Neutrophil (primary cell): ENCODE measurements around the gene HIGD1C.

ENCODE experiments used
- H3K27ac ChIP-seq: fragments of 200-600 bp; sonication (generic); 2 replicates; pipeline ENCODE4 v1.5.1; 2016; ENCODE audit warnings: mild to moderate bottlenecking, moderate library complexity
- H3K27me3 ChIP-seq: fragments of 200-600 bp; sonication (generic); 2 replicates; pipeline ENCODE4 v1.6.0; 2016; ENCODE audit warnings: mild to moderate bottlenecking
- H3K36me3 ChIP-seq: fragments of 200-600 bp; sonication (generic); 2 replicates; pipeline ENCODE4 v1.5.1; 2017
- H3K4me1 ChIP-seq, 2 experiments: fragments of 200-600 bp in 1 of 2; sonication (generic) in 1 of 2; 1 replicate in 1 of 2; 2 replicates in 1 of 2; pipeline versions ENCODE4 v1.5.1 to v1.6.1; 2013 to 2016; ENCODE audit warnings: low read depth in 1 of 2, low read length in 1 of 2, mild to moderate bottlenecking in 1 of 2, moderate library complexity in 1 of 2; ENCODE audit not compliant: control insufficient read depth in 1 of 2, insufficient read depth in 1 of 2
- H3K4me3 ChIP-seq, 2 experiments: fragments of 200-600 bp in 1 of 2; sonication (generic) in 1 of 2; 1 replicate in 1 of 2; 2 replicates in 1 of 2; pipeline ENCODE4 v1.5.1; 2013 to 2016; ENCODE audit warnings: low read depth in 1 of 2, low read length in 1 of 2, mild to moderate bottlenecking in 1 of 2, moderate library complexity in 1 of 2
- H3K9me3 ChIP-seq: fragments of 200-600 bp; sonication (generic); 2 replicates; pipeline ENCODE4 v1.5.1; 2016
- CTCF ChIP-seq: fragments of 200-600 bp; sonication (generic); IDR thresholded peaks from 2 replicates; pipeline ENCODE4 v1.5.1; 2016; ENCODE audit warnings: antibody characterized with exemption

Gene HIGD1C

GRCh38 chr12:50918584-50919316, 33.6 kb upstream of the HIGD1C start:
- H3K4me1 ChIP-seq: peaks cover 4 to 5% of the 10 kb centered on the region in 2 experiments
- H3K4me3 ChIP-seq: no peak overlapping the region
- H3K27me3 ChIP-seq: no peaks in the 10 kb centered on the region
- TF ChIP-seq CTCF: no peak
- no peak overlapping the region for H3K27ac ChIP-seq
- peaks cover 12% of the 10 kb centered on the region for H3K9me3 ChIP-seq
- H3K36me3 ChIP-seq: no peaks in the 10 kb centered on the region

- no peak for TF ChIP-seq CTCF
- H3K27me3 ChIP-seq: no peaks in the 10 kb centered on the region
- H3K4me1 ChIP-seq: peaks cover 42 to 43% of the 10 kb centered on the region in 2 experiments
- H3K9me3 ChIP-seq: no peaks in the 10 kb centered on the region
- H3K4me3 ChIP-seq: no peak overlapping the region
- H3K36me3 ChIP-seq: no peaks in the 10 kb centered on the region
- no peak overlapping the region for H3K27ac ChIP-seq
These were observed 29.5 kb upstream of the HIGD1C start for GRCh38 chr12:50922820-50923219.

- peak overlapping the region; percentile 67 for H3K27ac ChIP-seq
These were observed 28.8 kb upstream of the HIGD1C start for GRCh38 chr12:50923361-50924130.

GRCh38 chr12:50924131-50924438, 28.3 kb upstream of the HIGD1C start:
- Histone ChIP-seq H3K27me3 (no peaks in the 10 kb centered on the region), H3K4me3 (peak overlapping the region; percentile 55 to 63), H3K4me1 (peaks cover 51% of the 10 kb centered on the region in 2 experiments), H3K9me3 (no peaks in the 10 kb centered on the region), H3K27ac (peak overlapping the region; percentile 67), H3K36me3 (no peaks in the 10 kb centered on the region)
- TF ChIP-seq CTCF: no peak

More at GRCh38 chr12:50923361-50924130, 28.8 kb upstream of the HIGD1C start:
- Histone ChIP-seq H3K4me1 (peaks cover 50% of the 10 kb centered on the region in 2 experiments), H3K4me3 (peak overlapping the region; percentile 55 to 63), H3K27me3 (no peaks in the 10 kb centered on the region), H3K36me3 (no peaks in the 10 kb centered on the region), H3K9me3 (no peaks in the 10 kb centered on the region)
- no peak for TF ChIP-seq CTCF

- Histone ChIP-seq H3K4me3 (peak overlapping the region; percentile 55 to 63), H3K36me3 (no peaks in the 10 kb centered on the region), H3K27ac (peak overlapping the region; percentile 67), H3K9me3 (no peaks in the 10 kb centered on the region), H3K4me1 (peaks cover 51% of the 10 kb centered on the region in 2 experiments), H3K27me3 (no peaks in the 10 kb centered on the region)
- no peak for TF ChIP-seq CTCF
These were observed 27.7 kb upstream of the HIGD1C start for GRCh38 chr12:50924439-50925341.
